ENCODE measurements around the gene ZNF256. TPM values are rescaled to one million over a fixed set of nuclear protein-coding genes. Genes with fewer than 3 reads are reported as not detected.

The ZNF256 gene
- total RNA-seq = 1 to 10 TPM; 9.1 to 9.3 TPM

- Mint-ChIP-seq H3K4me1 (peaks cover 17% of the 10 kb centered on the region), H3K36me3 (ENCODE audit: low read depth) (peaks cover 51% of the 10 kb centered on the region), H3K27ac (peak within 1 kb of the TSS; percentile 94), H3K4me3 (peak within 1 kb of the TSS; percentile 94), H3K9me3 (peaks cover 40% of the 10 kb centered on the region), H3K27me3 (no peaks in the 10 kb centered on the region)
- ChIA-PET CTCF (no interaction called here), POLR2A (no interaction called here)
- DNase-seq = peak; percentile 93
Measured at GRCh38 chr19:57947419-57948134, at the start of gene ZNF256. Gene ZNF256, minus strand, starts transcription at chr19:57947706. Its CDS starts 232 bp downstream, at chr19:57947474.

GRCh38 chr19:57992841-57993240, 45.3 kb upstream of the ZNF256 start:
- CTCF ChIA-PET = no interaction called here
- POLR2A ChIA-PET = no interaction called here
- no peak overlapping the region for H3K27ac Mint-ChIP-seq
- no peaks in the 10 kb centered on the region for H3K4me1 Mint-ChIP-seq
- H3K36me3 Mint-ChIP-seq (ENCODE audit: low read depth) = peaks cover 76% of the 10 kb centered on the region
- DNase-seq = no peak
- no peaks in the 10 kb centered on the region for H3K27me3 Mint-ChIP-seq
- no peak overlapping the region for H3K4me3 Mint-ChIP-seq
- H3K9me3 Mint-ChIP-seq = peaks cover 70% of the 10 kb centered on the region

- no peak for DNase-seq
- Mint-ChIP-seq H3K27me3 (no peaks in the 10 kb centered on the region), H3K9me3 (peaks cover 87% of the 10 kb centered on the region), H3K4me3 (no peak overlapping the region), H3K4me1 (no peaks in the 10 kb centered on the region), H3K27ac (no peak overlapping the region), H3K36me3 (ENCODE audit: low read depth) (peaks cover 81% of the 10 kb centered on the region)
- ChIA-PET POLR2A (no interaction called here), CTCF (no interaction called here)
Measured at GRCh38 chr19:57978586-57979289, 31.2 kb upstream of the ZNF256 start.

- Mint-ChIP-seq H3K4me1 (no peaks in the 10 kb centered on the region), H3K9me3 (peaks cover 68% of the 10 kb centered on the region), H3K4me3 (no peak within 1 kb of the TSS), H3K27me3 (no peaks in the 10 kb centered on the region), H3K27ac (no peak within 1 kb of the TSS), H3K36me3 (ENCODE audit: low read depth) (peaks cover 42% of the 10 kb centered on the region)
- ChIA-PET POLR2A (no interaction called here), CTCF (no interaction called here)
- no peak for DNase-seq
Measured at GRCh38 chr19:57974434-57974833, 26.9 kb upstream of the ZNF256 start, which contains the start of gene C19orf18. Gene C19orf18, minus strand, starts transcription at chr19:57974534. Its CDS starts 102 bp downstream, at chr19:57974432.

GRCh38 chr19:57964761-57965160, 17.3 kb upstream of the ZNF256 start:
- H3K4me3 Mint-ChIP-seq = no peak overlapping the region
- H3K36me3 Mint-ChIP-seq (ENCODE audit: low read depth) = peaks cover 11% of the 10 kb centered on the region
- no peak for DNase-seq
- H3K27ac Mint-ChIP-seq = no peak overlapping the region
- peaks cover 34% of the 10 kb centered on the region for H3K9me3 Mint-ChIP-seq
- POLR2A ChIA-PET = interaction anchor here (0.6 kb wide), 1 partner anchor 1584 kb away, joined by 3 read pairs; no protein-coding TSS in a partner anchor
- CTCF ChIA-PET = no interaction called here
- H3K27me3 Mint-ChIP-seq = no peaks in the 10 kb centered on the region
- no peaks in the 10 kb centered on the region for H3K4me1 Mint-ChIP-seq

GRCh38 chr19:57961785-57962184, 14.3 kb upstream of the ZNF256 start:
- no peak for DNase-seq
- H3K4me1 Mint-ChIP-seq = no peaks in the 10 kb centered on the region
- ChIA-PET POLR2A (no interaction called here), CTCF (interaction anchor here (0.7 kb wide), 1 partner anchor 485 kb away, joined by 3 read pairs; no protein-coding TSS in a partner anchor)
- peaks cover 8% of the 10 kb centered on the region for H3K36me3 Mint-ChIP-seq (ENCODE audit: low read depth)
- H3K4me3 Mint-ChIP-seq = no peak overlapping the region
- H3K27ac Mint-ChIP-seq = no peak overlapping the region
- peaks cover 27% of the 10 kb centered on the region for H3K9me3 Mint-ChIP-seq
- no peaks in the 10 kb centered on the region for H3K27me3 Mint-ChIP-seq

- H3K27ac Mint-ChIP-seq = no peak overlapping the region
- H3K4me1 Mint-ChIP-seq = no peaks in the 10 kb centered on the region
- POLR2A ChIA-PET = no interaction called here
- peaks cover 8% of the 10 kb centered on the region for H3K36me3 Mint-ChIP-seq (ENCODE audit: low read depth)
- CTCF ChIA-PET = no interaction called here
- H3K4me3 Mint-ChIP-seq = no peak overlapping the region
- no peak for DNase-seq
- peaks cover 40% of the 10 kb centered on the region for H3K9me3 Mint-ChIP-seq
- no peaks in the 10 kb centered on the region for H3K27me3 Mint-ChIP-seq
Measured at GRCh38 chr19:57954996-57955395, 7.5 kb upstream of the ZNF256 start.

- ChIA-PET CTCF (no interaction called here), POLR2A (no interaction called here)
- Mint-ChIP-seq H3K9me3 (peaks cover 40% of the 10 kb centered on the region), H3K4me1 (peaks cover 17% of the 10 kb centered on the region), H3K36me3 (ENCODE audit: low read depth) (peaks cover 30% of the 10 kb centered on the region), H3K27me3 (no peaks in the 10 kb centered on the region), H3K27ac (no peak overlapping the region), H3K4me3 (no peak overlapping the region)
- no peak for DNase-seq
Measured at GRCh38 chr19:57949702-57950101, 2.2 kb upstream of the ZNF256 start.

GRCh38 chr19:57949296-57949695, 1.8 kb upstream of the ZNF256 start:
- CTCF ChIA-PET = no interaction called here
- POLR2A ChIA-PET = no interaction called here
- no peak overlapping the region for H3K27ac Mint-ChIP-seq

GRCh38 chr19:57947088-57947418, 453 bp downstream of the ZNF256 start:
- Mint-ChIP-seq H3K27me3 (no peaks in the 10 kb centered on the region), H3K4me1 (peaks cover 17% of the 10 kb centered on the region), H3K27ac (peak overlapping the region; percentile 94), H3K36me3 (ENCODE audit: low read depth) (peaks cover 57% of the 10 kb centered on the region), H3K9me3 (peaks cover 45% of the 10 kb centered on the region), H3K4me3 (peak overlapping the region; percentile 94)
- DNase-seq = no peak
- ChIA-PET POLR2A (no interaction called here), CTCF (no interaction called here)

More at GRCh38 chr19:57949296-57949695, 1.8 kb upstream of the ZNF256 start:
- peaks cover 17% of the 10 kb centered on the region for H3K4me1 Mint-ChIP-seq
- DNase-seq = no peak
- no peaks in the 10 kb centered on the region for H3K27me3 Mint-ChIP-seq
- H3K36me3 Mint-ChIP-seq (ENCODE audit: low read depth) = peaks cover 34% of the 10 kb centered on the region
- H3K9me3 Mint-ChIP-seq = peaks cover 36% of the 10 kb centered on the region
- no peak overlapping the region for H3K4me3 Mint-ChIP-seq

- Mint-ChIP-seq H3K4me1 (peaks cover 17% of the 10 kb centered on the region), H3K9me3 (peaks cover 46% of the 10 kb centered on the region), H3K36me3 (ENCODE audit: low read depth) (peaks cover 64% of the 10 kb centered on the region), H3K27me3 (no peaks in the 10 kb centered on the region), H3K4me3 (peak overlapping the region; percentile 94), H3K27ac (peak overlapping the region; percentile 20)
- POLR2A ChIA-PET = no interaction called here
- CTCF ChIA-PET = no interaction called here
- DNase-seq = no peak
Measured at GRCh38 chr19:57946316-57946715, 1.2 kb downstream of the ZNF256 start.

GRCh38 chr19:57941593-57941992, 5.9 kb downstream of the ZNF256 start:
- H3K36me3 Mint-ChIP-seq (ENCODE audit: low read depth) = peaks cover 85% of the 10 kb centered on the region
- peaks cover 60% of the 10 kb centered on the region for H3K9me3 Mint-ChIP-seq
- DNase-seq = no peak
- no peaks in the 10 kb centered on the region for H3K27me3 Mint-ChIP-seq
- ChIA-PET CTCF (no interaction called here), POLR2A (no interaction called here)
- H3K27ac Mint-ChIP-seq = no peak overlapping the region
- H3K4me1 Mint-ChIP-seq = peaks cover 11% of the 10 kb centered on the region
- no peak overlapping the region for H3K4me3 Mint-ChIP-seq

GRCh38 chr19:57935731-57936130, 11.8 kb downstream of the ZNF256 start:
- peaks cover 52% of the 10 kb centered on the region for H3K9me3 Mint-ChIP-seq
- peak overlapping the region; percentile 84 for H3K4me3 Mint-ChIP-seq
- CTCF ChIA-PET = no interaction called here
- DNase-seq = no peak
- POLR2A ChIA-PET = no interaction called here
- H3K4me1 Mint-ChIP-seq = peaks cover 13% of the 10 kb centered on the region
- peaks cover 66% of the 10 kb centered on the region for H3K36me3 Mint-ChIP-seq (ENCODE audit: low read depth)
- no peaks in the 10 kb centered on the region for H3K27me3 Mint-ChIP-seq
- H3K27ac Mint-ChIP-seq = peak overlapping the region; percentile 93

All from activated CD4-positive, alpha-beta T cell treated with anti-CD3 and anti-CD28 coated beads, Interleukin-2, amount 10 ng/mL, durations not matched to agents 7 days and 5 days (primary cell).